GM08714 (cell line): ENCODE data around the gene ASPRV1.

Experiments used
- H3K4me3 ChIP-seq: fragments of 200-500 bp; sonication (Bioruptor generic); 2 replicates; pipeline ENCODE4 v1.5.1; 2014; ENCODE audit warnings: mild to moderate bottlenecking, low read length, inconsistent platforms
- ZNF274 ChIP-seq: IDR thresholded peaks from 2 replicates; pipeline ENCODE4 v1.6.1; 2012; ENCODE audit warnings: mild to moderate bottlenecking, low read depth, low read length

The ASPRV1 gene

GRCh38 chr2:69995511-69995910 is 34.1 kb upstream of the ASPRV1 start:
- no peak for TF ChIP-seq ZNF274
- no peak overlapping the region for H3K4me3 ChIP-seq

GRCh38 chr2:69994166-69994565 is 32.7 kb upstream of the ASPRV1 start:
- H3K4me3 ChIP-seq, result no peak overlapping the region
- no peak for TF ChIP-seq ZNF274

GRCh38 chr2:69993708-69994107 is 32.3 kb upstream of the ASPRV1 start:
- no peak overlapping the region for H3K4me3 ChIP-seq

GRCh38 chr2:69993048-69993565 is 31.7 kb upstream of the ASPRV1 start:
- no peak overlapping the region for H3K4me3 ChIP-seq
- no peak for TF ChIP-seq ZNF274

More at GRCh38 chr2:69993708-69994107, 32.3 kb upstream of the ASPRV1 start:
- no peak for TF ChIP-seq ZNF274

- no peak overlapping the region for H3K4me3 ChIP-seq
These were observed 31.0 kb upstream of the ASPRV1 start for GRCh38 chr2:69992310-69993047.

GRCh38 chr2:69989441-69990105 is 28.1 kb upstream of the ASPRV1 start:
- TF ChIP-seq ZNF274, result no peak
- H3K4me3 ChIP-seq, result no peak overlapping the region

More at GRCh38 chr2:69992310-69993047, 31.0 kb upstream of the ASPRV1 start:
- TF ChIP-seq ZNF274, result no peak

GRCh38 chr2:69989009-69989408 is 27.6 kb upstream of the ASPRV1 start:
- TF ChIP-seq ZNF274, result no peak
- no peak overlapping the region for H3K4me3 ChIP-seq

GRCh38 chr2:69988086-69988635 is 26.7 kb upstream of the ASPRV1 start:
- no peak overlapping the region for H3K4me3 ChIP-seq
- TF ChIP-seq ZNF274, result no peak

GRCh38 chr2:69986691-69987090 is 25.3 kb upstream of the ASPRV1 start:
- no peak for TF ChIP-seq ZNF274
- H3K4me3 ChIP-seq, result no peak overlapping the region

- no peak for TF ChIP-seq ZNF274
- H3K4me3 ChIP-seq, result no peak overlapping the region
These were observed 24.3 kb upstream of the ASPRV1 start for GRCh38 chr2:69985688-69986087.

- H3K4me3 ChIP-seq, result no peak overlapping the region
- TF ChIP-seq ZNF274, result no peak
These were observed 23.8 kb upstream of the ASPRV1 start for GRCh38 chr2:69985216-69985615.

- no peak for TF ChIP-seq ZNF274
- H3K4me3 ChIP-seq, result no peak overlapping the region
These were observed 22.0 kb upstream of the ASPRV1 start for GRCh38 chr2:69983392-69983966.

- TF ChIP-seq ZNF274, result no peak
- no peak overlapping the region for H3K4me3 ChIP-seq
These were observed 18.7 kb upstream of the ASPRV1 start for GRCh38 chr2:69979902-69980807.

- TF ChIP-seq ZNF274, result no peak
- H3K4me3 ChIP-seq, result no peak overlapping the region
These were observed 16.6 kb upstream of the ASPRV1 start for GRCh38 chr2:69977906-69978482.
